Brain microvascular endothelial cell (primary cell): ENCODE data around the gene RGS16.

ENCODE experiments used
- DNase-seq: peaks from one replicate; pipeline ENCODE4 v3.0.0-alpha.2; 2020
- H3K27ac ChIP-seq: fragments of 250-450 bp; sonication (Bioruptor Pico); 2 replicates; pipeline ENCODE4 v1.5.1; 2020; ENCODE audit warnings: mild to moderate bottlenecking, moderate library complexity
- H3K27me3 ChIP-seq: fragments of 250-450 bp; sonication (Bioruptor Pico); replicated peaks from 2 replicates; pipeline ENCODE4 v1.5.1; 2020; ENCODE audit warnings: mild to moderate bottlenecking
- H3K36me3 ChIP-seq: fragments of 250-450 bp; sonication (Bioruptor Pico); replicated peaks from 2 replicates; pipeline ENCODE4 v1.5.1; 2020; ENCODE audit warnings: mild to moderate bottlenecking
- H3K4me3 ChIP-seq: 2 replicates; pipeline ENCODE4 v1.5.1; 2011; ENCODE audit warnings: low read depth, mild to moderate bottlenecking, control low read depth, low read length, moderate library complexity
- CTCF ChIP-seq: IDR thresholded peaks from 2 replicates; pipeline ENCODE4 v1.5.1; 2011; ENCODE audit warnings: low read depth, mild to moderate bottlenecking, moderate library complexity, low read length, control low read depth, inconsistent platforms; ENCODE audit errors: missing control alignments
- in situ Hi-C: cut with HindIII; loops from 2 replicates; pipeline ENCODE4 v1.10.0; 2017; ENCODE audit warnings: low sequenced_read_pairs, low pct_ligation_motif_present

RGS16 gene

GRCh38 chr1:182649041-182649440, 44.9 kb upstream of the RGS16 start:
- no peaks in the 10 kb centered on the region for H3K36me3 ChIP-seq
- in situ Hi-C loops, result no loop called here
- DNase-seq, result no peak

GRCh38 chr1:182646739-182647138, 42.5 kb upstream of the RGS16 start:
- H3K27me3 ChIP-seq, result no peaks in the 10 kb centered on the region
- H3K27ac ChIP-seq, result no peak overlapping the region
- no peak for TF ChIP-seq CTCF
- in situ Hi-C loops, result no loop called here
- no peak overlapping the region for H3K4me3 ChIP-seq
- no peak for DNase-seq
- H3K36me3 ChIP-seq, result no peaks in the 10 kb centered on the region

More at GRCh38 chr1:182649041-182649440, 44.9 kb upstream of the RGS16 start:
- Histone ChIP-seq H3K27me3 (no peaks in the 10 kb centered on the region), H3K4me3 (no peak overlapping the region), H3K27ac (no peak overlapping the region)
- TF ChIP-seq CTCF, result no peak

GRCh38 chr1:182644886-182645285, 40.7 kb upstream of the RGS16 start:
- TF ChIP-seq CTCF, result no peak
- Histone ChIP-seq H3K27me3 (no peaks in the 10 kb centered on the region), H3K27ac (no peak overlapping the region), H3K4me3 (no peak overlapping the region), H3K36me3 (no peaks in the 10 kb centered on the region)
- no peak for DNase-seq
- in situ Hi-C loops, result no loop called here

GRCh38 chr1:182643699-182644098, 39.5 kb upstream of the RGS16 start:
- DNase-seq, result no peak
- Histone ChIP-seq H3K27me3 (no peaks in the 10 kb centered on the region), H3K27ac (no peak overlapping the region), H3K36me3 (no peaks in the 10 kb centered on the region), H3K4me3 (no peak overlapping the region)
- no peak for TF ChIP-seq CTCF
- in situ Hi-C loops, result no loop called here

GRCh38 chr1:182642461-182642860, 38.3 kb upstream of the RGS16 start:
- H3K36me3 ChIP-seq, result no peaks in the 10 kb centered on the region
- no peaks in the 10 kb centered on the region for H3K27me3 ChIP-seq
- H3K4me3 ChIP-seq, result no peak overlapping the region
- no peak overlapping the region for H3K27ac ChIP-seq
- in situ Hi-C loops, result no loop called here
- TF ChIP-seq CTCF, result no peak
- DNase-seq, result no peak

- H3K27me3 ChIP-seq, result no peaks in the 10 kb centered on the region
- no peaks in the 10 kb centered on the region for H3K36me3 ChIP-seq
- in situ Hi-C loops, result no loop called here
- no peak overlapping the region for H3K4me3 ChIP-seq
- no peak for TF ChIP-seq CTCF
- no peak overlapping the region for H3K27ac ChIP-seq
- no peak for DNase-seq
Observed at GRCh38 chr1:182641561-182641960, 37.4 kb upstream of the RGS16 start.
